CD14-positive monocyte (primary cell): Measurements from ENCODE around the gene MERTK. TPM values are rescaled to one million over a fixed set of nuclear protein-coding genes. Genes with fewer than 3 reads are reported as not detected.

Source experiments
- DNase-seq, 3 donors: peaks; one replicate each; pipeline ENCODE4 v3.0.0-alpha.2; 2011 to 2022
- H2AFZ ChIP-seq: 2 replicates; pipeline ENCODE4 v1.6.0; 2012; ENCODE audit warnings: mild to moderate bottlenecking, low read depth, low read length, inconsistent platforms; ENCODE audit not compliant: insufficient read depth, poor library complexity, severe bottlenecking
- H3K27ac ChIP-seq, 2 donors: 1 replicate in 1 of 2; 2 replicates in 1 of 2; pipeline ENCODE4 v1.5.1; 2012 to 2013; ENCODE audit warnings: low read length in 2 of 2, control low read depth in 1 of 2, inconsistent platforms in 1 of 2, low read depth in 1 of 2, mild to moderate bottlenecking in 1 of 2
- H3K27me3 ChIP-seq, 2 donors: one replicate each; pipeline versions ENCODE4 v1.6.0 to v1.6.1; 2011 to 2013; ENCODE audit warnings: low read length in 2 of 2; ENCODE audit not compliant: control insufficient read depth in 2 of 2, insufficient read depth in 2 of 2
- H3K36me3 ChIP-seq, 2 donors: replicated peaks in 1 of 2; 1 replicate in 1 of 2; 2 replicates in 1 of 2; pipeline versions ENCODE4 v1.5.1 to v1.6.1; 2012 to 2013; ENCODE audit warnings: low read length in 2 of 2, control low read depth in 1 of 2, inconsistent platforms in 1 of 2, mild to moderate bottlenecking in 1 of 2; ENCODE audit not compliant: insufficient read depth in 2 of 2, control insufficient read depth in 1 of 2
- H3K4me1 ChIP-seq, 2 donors: 1 replicate in 1 of 2; 2 replicates in 1 of 2; pipeline versions ENCODE4 v1.5.1 to v1.6.1; 2012 to 2013; ENCODE audit warnings: low read length in 2 of 2, control low read depth in 1 of 2, inconsistent platforms in 1 of 2, mild to moderate bottlenecking in 1 of 2, moderate library complexity in 1 of 2; ENCODE audit not compliant: insufficient read depth in 2 of 2, control insufficient read depth in 1 of 2
- H3K4me2 ChIP-seq: replicated peaks from 2 replicates; pipeline ENCODE3; 2012; ENCODE audit warnings: low read length, moderate library complexity, mild to moderate bottlenecking; ENCODE audit not compliant: poor library complexity, severe bottlenecking; ENCODE audit errors: extremely low read depth
- H3K4me3 ChIP-seq, 3 experiments: fragments of 200-600 bp in 1 of 3; sonication (generic) in 1 of 3; replicated peaks in 1 of 3; 1 replicate in 2 of 3; 2 replicates in 1 of 3; pipeline ENCODE4 v1.5.1; 2011 to 2013; ENCODE audit warnings: low read length in 3 of 3, mild to moderate bottlenecking in 3 of 3, control low read depth in 2 of 3, low read depth in 2 of 3, inconsistent platforms in 1 of 3, moderate library complexity in 1 of 3
- H3K79me2 ChIP-seq: 2 replicates; pipeline ENCODE4 v1.6.0; 2012; ENCODE audit warnings: mild to moderate bottlenecking, control low read depth, inconsistent platforms, low read length, moderate library complexity; ENCODE audit not compliant: insufficient read depth
- H3K9ac ChIP-seq: 2 replicates; pipeline ENCODE4 v1.6.0; 2017; ENCODE audit warnings: low read length, mild to moderate bottlenecking; ENCODE audit not compliant: insufficient read depth, poor library complexity, severe bottlenecking
- H3K9me3 ChIP-seq, 2 donors: replicated peaks in 1 of 2; 1 replicate in 1 of 2; 2 replicates in 1 of 2; pipeline versions ENCODE4 v1.5.1 to v1.6.1; 2012 to 2013; ENCODE audit warnings: low read length in 2 of 2, control low read depth in 1 of 2; ENCODE audit not compliant: control insufficient read depth in 1 of 2, insufficient read depth in 1 of 2
- H4K20me1 ChIP-seq: 2 replicates; pipeline ENCODE4 v1.6.0; 2012; ENCODE audit warnings: mild to moderate bottlenecking, low read length, control low read depth, moderate library complexity; ENCODE audit not compliant: insufficient read depth
- H3K27ac Mint-ChIP-seq, 7 donors: one replicate each; pipeline ENCODE4 v1.8.0; 2020; ENCODE audit warnings: mild to moderate bottlenecking in 7 of 7, mixed read lengths in 7 of 7, moderate library complexity in 6 of 7, inconsistent platforms in 2 of 7
- H3K27me3 Mint-ChIP-seq, 3 donors: one replicate each; pipeline ENCODE4 v1.8.0; 2021 to 2022; ENCODE audit warnings: low read depth in 3 of 3, mild to moderate bottlenecking in 3 of 3, mixed read lengths in 3 of 3, moderate library complexity in 3 of 3, inconsistent platforms in 1 of 3
- H3K36me3 Mint-ChIP-seq, 2 donors: one replicate each; pipeline ENCODE4 v1.8.0; 2020; ENCODE audit warnings: mixed read lengths in 2 of 2, inconsistent platforms in 1 of 2, mild to moderate bottlenecking in 1 of 2
- H3K4me1 Mint-ChIP-seq: one replicate; pipeline ENCODE4 v1.8.0; 2020; ENCODE audit warnings: mild to moderate bottlenecking, mixed read lengths
- H3K4me3 Mint-ChIP-seq, 2 donors: one replicate each; pipeline ENCODE4 v1.8.0; 2020; ENCODE audit warnings: mild to moderate bottlenecking in 2 of 2, mixed read lengths in 2 of 2, moderate library complexity in 1 of 2
- H3K9me3 Mint-ChIP-seq, 7 donors: one replicate each; pipeline ENCODE4 v1.8.0; 2020 to 2022; ENCODE audit warnings: mixed read lengths in 7 of 7, mild to moderate bottlenecking in 6 of 7, moderate library complexity in 6 of 7, inconsistent platforms in 2 of 7
- WGBS: methylation state at CpG from one replicate; pipeline ENCODE4 v1.1.5; 2013; ENCODE audit warnings: missing lambda C conversion rate; ENCODE audit not compliant: insufficient coverage; 5-methylcytosine and 5-hydroxymethylcytosine counted together
- intact Hi-C, 2 donors: fragments of 100-400 bp; cut with micrococcal nuclease; formaldehyde crosslinking; loops; one replicate each; pipeline versions ENCODE4 v1.15.0 to v1.15.1; 2023
- polyA plus RNA-seq, 3 donors: library from polyadenylated mRNA; depleted of rRNA in 1 of 3; unstranded in 2 of 3; stranded (reverse) in 1 of 3; fragments of 300-500 nt in 2 of 3; fragments of >200 nt in 1 of 3; fragmentation: Illumina TruSeq in 2 of 3; gene quantifications; 1 replicate in 2 of 3; 2 replicates in 1 of 3; pipeline ENCODE4 v1.2.3, GENCODE V29; 2012 to 2021
- TF ChIP-seq, protein P1 (sequence below): fragments of 200-600 bp; IDR thresholded peaks from one replicate; pipeline ENCODE4 v1.8.0; 2022; ENCODE audit warnings: antibody characterized with exemption, mild to moderate bottlenecking

Gene MERTK
- polyA plus RNA-seq, 3 donors, result 4.1 to 17.0 (median 4.2) TPM

- peaks cover 0 to 2% (median 0%) of the 10 kb centered on the region in 7 donors for H3K9me3 Mint-ChIP-seq
- peaks cover 0 to 4% (median 0%) of the 10 kb centered on the region in 3 donors for H3K27me3 Mint-ChIP-seq
- no peaks in the 10 kb centered on the region for H3K4me1 Mint-ChIP-seq
- intact Hi-C loops, result no loop called here
- H4K20me1 ChIP-seq, result no peaks in the 10 kb centered on the region
- H3K4me2 ChIP-seq, result no peak overlapping the region
- H3K27ac Mint-ChIP-seq, result no peak overlapping the region
- H3K36me3 ChIP-seq, result peaks cover 0 to 25% of the 10 kb centered on the region in 2 donors
- H2AFZ ChIP-seq, result no peak overlapping the region
- WGBS, result 96% methylated on average over 3 of the region's 4 CpGs
- TF ChIP-seq, protein P1, sequence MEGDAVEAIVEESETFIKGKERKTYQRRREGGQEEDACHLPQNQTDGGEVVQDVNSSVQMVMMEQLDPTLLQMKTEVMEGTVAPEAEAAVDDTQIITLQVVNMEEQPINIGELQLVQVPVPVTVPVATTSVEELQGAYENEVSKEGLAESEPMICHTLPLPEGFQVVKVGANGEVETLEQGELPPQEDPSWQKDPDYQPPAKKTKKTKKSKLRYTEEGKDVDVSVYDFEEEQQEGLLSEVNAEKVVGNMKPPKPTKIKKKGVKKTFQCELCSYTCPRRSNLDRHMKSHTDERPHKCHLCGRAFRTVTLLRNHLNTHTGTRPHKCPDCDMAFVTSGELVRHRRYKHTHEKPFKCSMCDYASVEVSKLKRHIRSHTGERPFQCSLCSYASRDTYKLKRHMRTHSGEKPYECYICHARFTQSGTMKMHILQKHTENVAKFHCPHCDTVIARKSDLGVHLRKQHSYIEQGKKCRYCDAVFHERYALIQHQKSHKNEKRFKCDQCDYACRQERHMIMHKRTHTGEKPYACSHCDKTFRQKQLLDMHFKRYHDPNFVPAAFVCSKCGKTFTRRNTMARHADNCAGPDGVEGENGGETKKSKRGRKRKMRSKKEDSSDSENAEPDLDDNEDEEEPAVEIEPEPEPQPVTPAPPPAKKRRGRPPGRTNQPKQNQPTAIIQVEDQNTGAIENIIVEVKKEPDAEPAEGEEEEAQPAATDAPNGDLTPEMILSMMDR, result no peak
- no peaks in the 10 kb centered on the region for H3K4me1 ChIP-seq
- no peaks in the 10 kb centered on the region for H3K9me3 ChIP-seq
- no peaks in the 10 kb centered on the region for H3K27me3 ChIP-seq
- H3K36me3 Mint-ChIP-seq, result peaks cover 13 to 18% of the 10 kb centered on the region in 2 donors
- no peak for DNase-seq
- H3K9ac ChIP-seq, result no peak overlapping the region
- H3K27ac ChIP-seq, result no peak overlapping the region
- H3K4me3 ChIP-seq, result no peak overlapping the region
- H3K4me3 Mint-ChIP-seq, result no peak overlapping the region
- no peaks in the 10 kb centered on the region for H3K79me2 ChIP-seq
Observed at GRCh38 chr2:111984213-111984604, 85.8 kb downstream of the MERTK start.

DNA sequence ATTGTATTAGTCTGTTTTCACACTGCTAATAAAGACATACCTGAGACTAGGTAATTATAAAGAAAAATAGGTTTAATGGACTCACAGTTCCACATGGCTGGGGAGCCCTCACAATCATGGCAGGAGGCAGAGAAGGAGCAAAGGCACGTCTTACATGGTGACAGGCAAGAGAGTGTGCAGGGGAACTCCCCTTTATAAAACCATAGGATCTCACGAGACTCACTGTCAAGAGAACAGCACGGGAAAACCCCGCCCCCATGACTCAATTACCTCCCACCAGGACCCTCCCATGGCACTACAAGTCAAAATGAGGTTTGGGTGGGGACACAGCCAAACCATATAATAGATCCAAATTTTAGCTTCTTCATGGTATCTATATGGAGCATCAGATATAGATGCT lies 87.1 kb downstream of the MERTK start:
- H3K4me1 Mint-ChIP-seq, result no peaks in the 10 kb centered on the region
- no peak overlapping the region for H3K4me2 ChIP-seq
- no peak overlapping the region for H3K4me3 Mint-ChIP-seq
- no peak overlapping the region for H3K27ac ChIP-seq
- no peak for DNase-seq
- H3K27me3 Mint-ChIP-seq, result peaks cover 0 to 2% (median 0%) of the 10 kb centered on the region in 3 donors
- H3K9me3 Mint-ChIP-seq, result peaks cover 0 to 2% (median 0%) of the 10 kb centered on the region in 7 donors
- TF ChIP-seq, protein P1, result no peak
- H3K36me3 Mint-ChIP-seq, result peaks cover 13 to 18% of the 10 kb centered on the region in 2 donors
- WGBS, result no CpG with 5 or more reads among the region's 4 CpGs
- H3K27me3 ChIP-seq, result no peaks in the 10 kb centered on the region
- H2AFZ ChIP-seq, result no peak overlapping the region
- H3K27ac Mint-ChIP-seq, result peak overlapping the region in 1 of 7 donors; percentile 25
- H3K4me1 ChIP-seq, result no peaks in the 10 kb centered on the region
- H3K9ac ChIP-seq, result no peak overlapping the region
- intact Hi-C loops, result loop anchor here in 1 of 2 donors (5.0 kb wide), 1 partner anchor 33 kb away; no protein-coding TSS in a partner anchor
- no peak overlapping the region for H3K4me3 ChIP-seq
- no peaks in the 10 kb centered on the region for H3K79me2 ChIP-seq
- H4K20me1 ChIP-seq, result no peaks in the 10 kb centered on the region
- peaks cover 0 to 25% of the 10 kb centered on the region in 2 donors for H3K36me3 ChIP-seq
- no peaks in the 10 kb centered on the region for H3K9me3 ChIP-seq
